ENCODE measurements around the gene C5. TPM values are rescaled to one million over a fixed set of nuclear protein-coding genes. Genes with fewer than 3 reads are reported as not detected.

The C5 gene
- total RNA-seq, 1 experiment from 2014 or later, result 0.74 TPM

GRCh38 chr9:120940573-120940972, 109.5 kb downstream of the C5 start:
- H3K56ac ChIP-seq (ENCODE audit: insufficient read length, low read depth, low read length), result no peak overlapping the region
- no CpG with 5 or more reads among the region's 10 CpGs for WGBS (ENCODE audit: extremely low coverage, insufficient read length, low lambda C conversion rate)
- no peaks in the 10 kb centered on the region for H4K20me1 ChIP-seq (ENCODE audit: control insufficient read depth, insufficient read depth, insufficient read length)
- H2AFZ ChIP-seq (ENCODE audit: low read length), result no peak overlapping the region
- H3K4ac ChIP-seq (ENCODE audit: low read depth, low read length), result no peak overlapping the region
- DNase-seq, result no peak
- H4K8ac ChIP-seq (replicated peaks; ENCODE audit: insufficient read length, low read depth, low read length), result no peak overlapping the region
- Mint-ChIP-seq H3K9me3 (no peaks in the 10 kb centered on the region), H3K4me1 (peaks cover 30 to 33% of the 10 kb centered on the region in 2 experiments), H3K36me3 (ENCODE audit: insufficient read depth in 1 of 3, low read depth in 3 of 3) (no peaks in the 10 kb centered on the region), H3K4me3 (no peak overlapping the region), H3K27ac (no peak overlapping the region), H3K27me3 (ENCODE audit: low read depth) (peaks cover 1% of the 10 kb centered on the region; the same call in 1 of the 2 replicates)
- no peak overlapping the region for H4K5ac ChIP-seq (ENCODE audit: insufficient read length, low read depth, low read length)
- no peak overlapping the region for H3K23ac ChIP-seq (ENCODE audit: insufficient read length, low read depth, low read length)
- H3K27me3 ChIP-seq (ENCODE audit: insufficient read depth, low read length), result no peaks in the 10 kb centered on the region
- H2AK5ac ChIP-seq (ENCODE audit: insufficient read length, low read length), result no peak overlapping the region
- no peak overlapping the region for H2BK20ac ChIP-seq (ENCODE audit: low read depth, low read length, poor library complexity, severe bottlenecking)
- no peaks in the 10 kb centered on the region; the same call in 1 of the 2 replicates for H3K4me1 ChIP-seq (ENCODE audit: insufficient read depth, low read length)
- no peak for TF ChIP-seq CTCF (conservative IDR thresholded peaks at IDR 0.05)
- no peak overlapping the region for H3K4me2 ChIP-seq (ENCODE audit: insufficient read depth, insufficient read length, low read length)
- H3K79me1 ChIP-seq (ENCODE audit: insufficient read depth, low read depth, low read length, poor library complexity, severe bottlenecking), result no peaks in the 10 kb centered on the region
- no peak overlapping the region for H3T11ph ChIP-seq (ENCODE audit: low read length)
- no peak overlapping the region for H4K91ac ChIP-seq (ENCODE audit: insufficient read length, low read depth, low read length)
- H3K14ac ChIP-seq (ENCODE audit: insufficient read depth, low read length), result no peak overlapping the region
- H2BK12ac ChIP-seq (ENCODE audit: insufficient read length, low read depth, low read length), result no peak overlapping the region
- no peaks in the 10 kb centered on the region for H3K79me2 ChIP-seq (ENCODE audit: insufficient read depth, low read length)
- H3K23me2 ChIP-seq (ENCODE audit: insufficient read length, low read depth, low read length, poor library complexity, severe bottlenecking), result no peaks in the 10 kb centered on the region
- no peak overlapping the region for H2BK15ac ChIP-seq (ENCODE audit: low read depth, low read length)
- H3K18ac ChIP-seq (ENCODE audit: insufficient read length, low read depth, low read length), result no peak overlapping the region
- no peaks in the 10 kb centered on the region for H3K9me3 ChIP-seq (ENCODE audit: control insufficient read depth, low read depth, low read length)
- H3K9ac ChIP-seq (ENCODE audit: extremely low read depth, insufficient read length, low read length), result no peak overlapping the region
- H3K27ac ChIP-seq (ENCODE audit: insufficient read length, low read depth, low read length), result no peak overlapping the region
- no peak overlapping the region for H2BK120ac ChIP-seq (ENCODE audit: low read depth, low read length, poor library complexity, severe bottlenecking)
- H2BK5ac ChIP-seq (ENCODE audit: insufficient read length, low read length), result no peak overlapping the region

Measured in H9 (cell line).